Measurements from ENCODE around the gene ORM1. TPM values are rescaled to one million over a fixed set of nuclear protein-coding genes. Genes with fewer than 3 reads are reported as not detected.

ORM1 gene
- total and polyA plus RNA-seq, 4 donors = 1,297 to 69,591 (median 37,095) TPM

DNA sequence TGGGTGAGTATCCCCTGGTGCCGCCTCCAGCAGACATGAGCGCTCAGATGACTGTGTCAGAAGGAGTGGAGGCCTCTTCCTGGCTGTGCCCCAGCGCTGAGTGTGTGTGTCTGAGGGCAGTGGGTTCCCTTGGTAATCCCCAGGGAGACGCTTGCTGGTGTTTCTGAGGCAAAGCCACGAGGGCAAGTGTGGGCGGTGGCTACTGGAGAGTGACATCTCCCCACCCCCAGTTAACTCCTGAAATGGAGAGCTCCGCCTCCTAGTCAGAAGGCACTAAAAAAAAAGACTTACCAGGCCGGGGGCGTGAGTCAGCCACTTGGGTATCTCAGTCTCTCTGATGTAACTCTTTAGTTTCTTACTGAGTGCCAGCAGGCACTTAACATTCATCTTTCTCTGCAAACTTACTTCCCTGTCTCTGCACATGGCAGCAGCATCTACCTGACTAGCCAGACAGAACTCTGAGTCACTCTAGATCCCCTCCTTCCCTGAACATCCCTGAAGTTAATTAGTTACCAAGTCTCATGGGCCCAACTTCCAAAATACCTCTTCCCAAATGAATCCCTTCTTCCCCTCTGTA is 26.1 kb downstream of the ORM1 start:
- H3K27ac ChIP-seq (ENCODE audit: low read depth in 1 of 2, low read length in 2 of 2) = no peak overlapping the region
- DNase-seq (ENCODE audit: low spot score) = no peak
- TF ChIP-seq YY1 (IDR thresholded peaks at IDR 0.05) (no peak), SP1 (IDR thresholded peaks at IDR 0.05) (no peak)
- TF ChIP-seq, protein P1, sequence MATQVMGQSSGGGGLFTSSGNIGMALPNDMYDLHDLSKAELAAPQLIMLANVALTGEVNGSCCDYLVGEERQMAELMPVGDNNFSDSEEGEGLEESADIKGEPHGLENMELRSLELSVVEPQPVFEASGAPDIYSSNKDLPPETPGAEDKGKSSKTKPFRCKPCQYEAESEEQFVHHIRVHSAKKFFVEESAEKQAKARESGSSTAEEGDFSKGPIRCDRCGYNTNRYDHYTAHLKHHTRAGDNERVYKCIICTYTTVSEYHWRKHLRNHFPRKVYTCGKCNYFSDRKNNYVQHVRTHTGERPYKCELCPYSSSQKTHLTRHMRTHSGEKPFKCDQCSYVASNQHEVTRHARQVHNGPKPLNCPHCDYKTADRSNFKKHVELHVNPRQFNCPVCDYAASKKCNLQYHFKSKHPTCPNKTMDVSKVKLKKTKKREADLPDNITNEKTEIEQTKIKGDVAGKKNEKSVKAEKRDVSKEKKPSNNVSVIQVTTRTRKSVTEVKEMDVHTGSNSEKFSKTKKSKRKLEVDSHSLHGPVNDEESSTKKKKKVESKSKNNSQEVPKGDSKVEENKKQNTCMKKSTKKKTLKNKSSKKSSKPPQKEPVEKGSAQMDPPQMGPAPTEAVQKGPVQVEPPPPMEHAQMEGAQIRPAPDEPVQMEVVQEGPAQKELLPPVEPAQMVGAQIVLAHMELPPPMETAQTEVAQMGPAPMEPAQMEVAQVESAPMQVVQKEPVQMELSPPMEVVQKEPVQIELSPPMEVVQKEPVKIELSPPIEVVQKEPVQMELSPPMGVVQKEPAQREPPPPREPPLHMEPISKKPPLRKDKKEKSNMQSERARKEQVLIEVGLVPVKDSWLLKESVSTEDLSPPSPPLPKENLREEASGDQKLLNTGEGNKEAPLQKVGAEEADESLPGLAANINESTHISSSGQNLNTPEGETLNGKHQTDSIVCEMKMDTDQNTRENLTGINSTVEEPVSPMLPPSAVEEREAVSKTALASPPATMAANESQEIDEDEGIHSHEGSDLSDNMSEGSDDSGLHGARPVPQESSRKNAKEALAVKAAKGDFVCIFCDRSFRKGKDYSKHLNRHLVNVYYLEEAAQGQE (IDR thresholded peaks at IDR 0.05) = no peak
- TF ChIP-seq, protein P2, sequence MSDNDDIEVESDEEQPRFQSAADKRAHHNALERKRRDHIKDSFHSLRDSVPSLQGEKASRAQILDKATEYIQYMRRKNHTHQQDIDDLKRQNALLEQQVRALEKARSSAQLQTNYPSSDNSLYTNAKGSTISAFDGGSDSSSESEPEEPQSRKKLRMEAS (IDR thresholded peaks at IDR 0.05) = no peak
- H3K9ac ChIP-seq (ENCODE audit: low read depth in 1 of 2, low read length in 2 of 2) = no peak overlapping the region
- 69% methylated on average over 9 of the region's 9 CpGs for WGBS
- H3K36me3 ChIP-seq (ENCODE audit: control insufficient read depth in 4 of 4, insufficient read depth in 3 of 4, low read depth in 1 of 4, low read length in 3 of 4) = peaks cover 11 to 61% (median 52%) of the 10 kb centered on the region in 4 donors
- H3K27me3 ChIP-seq (ENCODE audit: control insufficient read depth in 4 of 4, insufficient read depth in 4 of 4, low read length in 3 of 4) = no peaks in the 10 kb centered on the region
- H3K4me1 ChIP-seq (ENCODE audit: control insufficient read depth in 4 of 4, insufficient read depth in 4 of 4, low read length in 3 of 4) = peaks cover 0 to 6% (median 0%) of the 10 kb centered on the region in 4 donors
- H3K4me3 ChIP-seq (ENCODE audit: low read depth in 1 of 3, low read length in 3 of 3) = no peak overlapping the region
- no peaks in the 10 kb centered on the region for H3K9me3 ChIP-seq (ENCODE audit: control insufficient read depth in 4 of 4, low read length in 3 of 4)

DNA sequence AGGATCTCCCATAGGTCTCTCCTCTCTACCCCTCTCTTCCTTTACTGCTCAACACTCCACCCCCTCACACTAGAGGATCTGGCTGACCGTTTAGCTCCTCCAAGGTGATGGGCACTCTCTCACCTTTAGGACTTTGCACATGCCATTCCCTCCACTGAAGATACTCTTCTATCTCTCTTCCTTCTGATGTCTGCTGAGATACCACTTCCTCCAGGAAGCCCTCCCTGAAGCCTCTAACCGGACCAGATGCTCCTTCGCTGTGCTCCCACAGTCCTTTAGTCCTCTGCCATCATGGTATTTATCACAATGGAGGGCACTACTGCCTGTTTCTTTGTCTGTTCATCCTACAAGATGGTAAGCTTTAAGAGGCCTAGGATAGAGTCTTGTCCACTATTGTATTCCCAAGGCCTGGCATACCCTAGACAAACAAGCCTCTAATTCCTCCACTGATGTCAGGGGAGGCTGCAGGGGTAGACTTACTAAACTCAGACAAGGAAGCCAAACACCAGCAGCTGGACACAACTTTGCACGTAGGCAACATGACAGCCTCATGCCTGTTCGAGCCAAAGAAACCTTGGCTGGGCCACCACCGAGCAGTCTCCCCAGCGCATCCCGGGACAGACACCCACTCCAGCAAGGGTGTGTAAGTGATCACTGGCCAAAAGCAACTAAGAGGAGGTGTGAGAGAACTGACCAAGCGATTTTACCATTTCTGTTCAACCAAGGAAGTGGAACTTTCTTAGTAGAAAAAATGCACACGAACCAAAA is 27.0 kb downstream of the ORM1 start:
- no peak for TF ChIP-seq RAD21 (IDR thresholded peaks at IDR 0.05)
- TF ChIP-seq, protein P2 (IDR thresholded peaks at IDR 0.05) = no peak
- Histone ChIP-seq H3K27me3 (ENCODE audit: control insufficient read depth in 4 of 4, insufficient read depth in 4 of 4, low read length in 3 of 4) (no peaks in the 10 kb centered on the region), H3K27ac (ENCODE audit: low read depth in 1 of 2, low read length in 2 of 2) (no peak overlapping the region), H3K9ac (ENCODE audit: low read depth in 1 of 2, low read length in 2 of 2) (no peak overlapping the region), H3K36me3 (ENCODE audit: control insufficient read depth in 4 of 4, insufficient read depth in 3 of 4, low read depth in 1 of 4, low read length in 3 of 4) (peaks cover 11 to 53% (median 44%) of the 10 kb centered on the region in 4 donors), H3K4me3 (ENCODE audit: low read depth in 1 of 3, low read length in 3 of 3) (no peak overlapping the region), H3K4me1 (ENCODE audit: control insufficient read depth in 4 of 4, insufficient read depth in 4 of 4, low read length in 3 of 4) (peaks cover 0 to 6% (median 0%) of the 10 kb centered on the region in 4 donors), H3K9me3 (ENCODE audit: control insufficient read depth in 4 of 4, low read length in 3 of 4) (no peaks in the 10 kb centered on the region)
- no peak for DNase-seq (ENCODE audit: low spot score)
- 92% methylated on average over 10 of the region's 10 CpGs for WGBS

DNA sequence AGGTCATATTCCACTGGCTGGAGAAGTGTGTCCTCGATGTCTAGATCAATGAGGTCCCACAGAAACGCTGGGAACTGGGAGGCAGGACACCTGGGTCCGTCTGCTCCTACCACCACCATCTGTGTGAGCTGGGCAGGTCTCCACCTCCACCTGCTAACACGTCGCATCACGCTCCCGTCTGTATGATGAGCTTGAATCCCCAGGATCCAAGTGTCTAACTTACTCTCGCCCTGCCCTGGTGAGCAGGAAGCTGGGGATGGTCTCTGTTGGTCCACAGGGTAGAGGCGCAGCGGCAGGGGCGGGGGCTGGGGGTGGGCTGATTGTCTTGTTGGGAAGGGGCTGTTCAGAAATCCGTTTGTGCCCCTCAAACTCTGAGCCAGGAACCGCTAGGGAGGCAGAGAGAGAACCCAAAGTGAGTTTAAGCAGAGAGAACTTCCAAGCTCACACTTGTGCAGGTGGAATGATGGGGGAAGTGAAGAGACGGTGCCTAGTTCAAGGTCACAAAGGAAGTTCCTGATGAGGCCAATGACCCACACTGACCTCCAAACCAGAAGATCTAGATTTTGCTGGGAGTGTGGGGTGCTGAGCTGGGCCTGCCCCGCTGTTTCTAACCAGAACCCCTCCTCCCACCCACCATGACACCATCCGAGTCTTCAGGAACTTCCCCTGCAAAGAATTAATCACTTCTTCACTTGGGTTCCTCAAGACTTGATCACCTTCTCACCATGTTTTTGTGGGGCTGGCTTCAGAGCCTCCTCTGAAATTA is 27.9 kb downstream of the ORM1 start:
- Histone ChIP-seq H3K36me3 (ENCODE audit: control insufficient read depth in 4 of 4, insufficient read depth in 3 of 4, low read depth in 1 of 4, low read length in 3 of 4) (peaks cover 11 to 51% (median 42%) of the 10 kb centered on the region in 4 donors), H3K27ac (ENCODE audit: low read depth in 1 of 2, low read length in 2 of 2) (no peak overlapping the region), H3K4me1 (ENCODE audit: control insufficient read depth in 4 of 4, insufficient read depth in 4 of 4, low read length in 3 of 4) (peaks cover 0 to 6% (median 0%) of the 10 kb centered on the region in 4 donors), H3K27me3 (ENCODE audit: control insufficient read depth in 4 of 4, insufficient read depth in 4 of 4, low read length in 3 of 4) (no peaks in the 10 kb centered on the region), H3K9ac (ENCODE audit: low read depth in 1 of 2, low read length in 2 of 2) (no peak overlapping the region), H3K4me3 (ENCODE audit: low read depth in 1 of 3, low read length in 3 of 3) (no peak overlapping the region), H3K9me3 (ENCODE audit: control insufficient read depth in 4 of 4, low read length in 3 of 4) (no peaks in the 10 kb centered on the region)
- TF ChIP-seq RXRA (IDR thresholded peaks at IDR 0.05) = peak; percentile 33 to 63
- TF ChIP-seq HNF4A (conservative IDR thresholded peaks at IDR 0.05) = no peak
- no peak for DNase-seq (ENCODE audit: low spot score)
- WGBS = 88% methylated on average over 16 of the region's 16 CpGs

Measured in liver (tissue), 9 donors.